GM23338 (cell line): Measurements from ENCODE around the gene POLR3G. TPM values are rescaled to one million over a fixed set of nuclear protein-coding genes. Genes with fewer than 3 reads are reported as not detected.

Experiments used
- ATAC-seq: fragments of 200-7000 bp; cut with Tn5 transposase; 3 replicates; pipeline ENCODE4 v1.9.1; 2020
- DNase-seq: peaks from one replicate; pipeline ENCODE4 v3.0.0-alpha.2; 2015; ENCODE audit warnings: low spot score
- H2AFZ ChIP-seq: fragments of 200-600 bp; sonication (generic); 2 replicates; pipeline ENCODE4 v1.8.0; 2016; ENCODE audit warnings: antibody characterized with exemption, mild to moderate bottlenecking, moderate library complexity
- H3F3A ChIP-seq: fragments of 200-600 bp; sonication (generic); replicated peaks from 2 replicates; pipeline ENCODE4 v1.8.0; 2017; ENCODE audit warnings: antibody characterized with exemption, mixed run types, low read depth
- H3K27ac ChIP-seq: fragments of 200-600 bp; sonication (generic); 2 replicates; pipeline ENCODE4 v1.6.1; 2016; ENCODE audit warnings: low read depth
- H3K27me3 ChIP-seq: fragments of 200-600 bp; sonication (generic); 2 replicates; pipeline ENCODE4 v1.8.0; 2016; ENCODE audit warnings: mild to moderate bottlenecking, mixed run types, moderate library complexity; ENCODE audit not compliant: insufficient read depth
- H3K36me3 ChIP-seq: fragments of 200-600 bp; sonication (generic); 2 replicates; pipeline ENCODE4 v1.8.0; 2016; ENCODE audit warnings: mild to moderate bottlenecking; ENCODE audit not compliant: insufficient read depth
- H3K4me1 ChIP-seq: fragments of 200-600 bp; sonication (generic); 2 replicates; pipeline ENCODE4 v1.8.0; 2016; ENCODE audit warnings: mild to moderate bottlenecking, moderate library complexity; ENCODE audit not compliant: insufficient read depth
- H3K4me2 ChIP-seq: fragments of 200-600 bp; sonication (generic); 2 replicates; pipeline ENCODE4 v1.7.1; 2017; ENCODE audit warnings: mixed run types
- H3K4me3 ChIP-seq: fragments of 200-600 bp; sonication (generic); 2 replicates; pipeline ENCODE4 v1.6.1; 2016; ENCODE audit warnings: mixed run types
- H3K79me2 ChIP-seq: fragments of 200-600 bp; sonication (generic); replicated peaks from 2 replicates; pipeline ENCODE4 v1.8.0; 2017; ENCODE audit warnings: mild to moderate bottlenecking; ENCODE audit not compliant: insufficient read depth
- H3K9me2 ChIP-seq: fragments of 200-600 bp; sonication (generic); 2 replicates; pipeline ENCODE4 v1.8.0; 2017; ENCODE audit not compliant: insufficient read depth
- H4K20me1 ChIP-seq: fragments of 200-600 bp; sonication (generic); replicated peaks from 2 replicates; pipeline ENCODE4 v1.8.0; 2017; ENCODE audit warnings: mild to moderate bottlenecking; ENCODE audit not compliant: insufficient read depth
- H3K27ac Mint-ChIP-seq: 2 replicates; pipeline ENCODE4 v1.8.0; 2020; ENCODE audit warnings: inconsistent platforms, mild to moderate bottlenecking, moderate library complexity, mixed read lengths
- H3K27me3 Mint-ChIP-seq: 3 replicates; pipeline ENCODE4 v1.8.0; 2022; ENCODE audit warnings: low read depth, mild to moderate bottlenecking, moderate library complexity, mixed read lengths, inconsistent platforms; ENCODE audit not compliant: insufficient read depth, poor library complexity
- H3K36me3 Mint-ChIP-seq: 3 replicates; pipeline ENCODE4 v1.8.0; 2021; ENCODE audit warnings: low read depth, mild to moderate bottlenecking, inconsistent platforms, moderate library complexity, mixed read lengths
- H3K4me1 Mint-ChIP-seq: 3 replicates; pipeline ENCODE4 v1.8.0; 2020; ENCODE audit warnings: mild to moderate bottlenecking, inconsistent platforms, mixed read lengths
- H3K4me3 Mint-ChIP-seq: 3 replicates; pipeline ENCODE4 v1.8.0; 2021; ENCODE audit warnings: moderate library complexity, mild to moderate bottlenecking, inconsistent platforms, mixed read lengths
- H3K9me3 Mint-ChIP-seq: 3 replicates; pipeline ENCODE4 v1.8.0; 2020; ENCODE audit warnings: moderate library complexity, mild to moderate bottlenecking, inconsistent platforms, mixed read lengths
- CTCF ChIP-seq, 2 experiments: fragments of 200-600 bp in 1 of 2; sonication (generic) in 1 of 2; conservative IDR thresholded peaks; 2 replicates each; pipeline versions ENCODE4 v1.5.1 to v1.6.1; 2016 to 2017; ENCODE audit warnings: antibody characterized with exemption in 2 of 2, low read depth in 2 of 2, mild to moderate bottlenecking in 2 of 2, moderate library complexity in 1 of 2
- EZH2 ChIP-seq: fragments of 200-600 bp; sonication (generic); IDR thresholded peaks from one replicate; pipeline ENCODE4 v1.8.0; 2017; ENCODE audit warnings: antibody characterized with exemption, mild to moderate bottlenecking, low read depth; ENCODE audit not compliant: unreplicated experiment
- JUNB ChIP-seq: IDR thresholded peaks from one replicate; pipeline ENCODE4 v1.6.1; 2016; ENCODE audit warnings: antibody characterized with exemption; ENCODE audit not compliant: unreplicated experiment
- NANOG ChIP-seq: IDR thresholded peaks from 2 replicates; pipeline ENCODE4 v1.6.1; 2016; ENCODE audit warnings: antibody characterized with exemption, borderline replicate concordance
- STAT1 ChIP-seq: IDR thresholded peaks from one replicate; pipeline ENCODE4 v1.6.1; 2016; ENCODE audit warnings: antibody characterized with exemption; ENCODE audit not compliant: unreplicated experiment
- ZNF114 ChIP-seq: fragments of 250-450 bp; sonication (Bioruptor Pico); IDR thresholded peaks from 2 replicates; pipeline ENCODE4 v1.5.0; 2020; ENCODE audit warnings: mild to moderate bottlenecking, moderate library complexity
- polyA plus RNA-seq: library from polyadenylated mRNA; unstranded; fragments of >200 nt; fragmentation: Nextera tagmentation; extraction: Ambion mirVana; gene quantifications from 2 replicates; pipeline ENCODE4 v1.2.1, GENCODE V29; 2016
- total RNA-seq: library from RNA; depleted of rRNA; stranded (reverse); fragments of >200 nt; shearing (Covaris generic); gene quantifications from 2 replicates; pipeline ENCODE4 v1.2.3, GENCODE V29; 2014
- TF ChIP-seq, protein P1 (sequence below): fragments of 250-450 bp; sonication (Bioruptor Pico); IDR thresholded peaks from 2 replicates; pipeline ENCODE4 v1.5.0; 2020; ENCODE audit warnings: mild to moderate bottlenecking, moderate library complexity

Gene POLR3G
- total and polyA plus RNA-seq, 2 experiments from 2014 or later, result 147 to 376 TPM

- TF ChIP-seq, protein P1, sequence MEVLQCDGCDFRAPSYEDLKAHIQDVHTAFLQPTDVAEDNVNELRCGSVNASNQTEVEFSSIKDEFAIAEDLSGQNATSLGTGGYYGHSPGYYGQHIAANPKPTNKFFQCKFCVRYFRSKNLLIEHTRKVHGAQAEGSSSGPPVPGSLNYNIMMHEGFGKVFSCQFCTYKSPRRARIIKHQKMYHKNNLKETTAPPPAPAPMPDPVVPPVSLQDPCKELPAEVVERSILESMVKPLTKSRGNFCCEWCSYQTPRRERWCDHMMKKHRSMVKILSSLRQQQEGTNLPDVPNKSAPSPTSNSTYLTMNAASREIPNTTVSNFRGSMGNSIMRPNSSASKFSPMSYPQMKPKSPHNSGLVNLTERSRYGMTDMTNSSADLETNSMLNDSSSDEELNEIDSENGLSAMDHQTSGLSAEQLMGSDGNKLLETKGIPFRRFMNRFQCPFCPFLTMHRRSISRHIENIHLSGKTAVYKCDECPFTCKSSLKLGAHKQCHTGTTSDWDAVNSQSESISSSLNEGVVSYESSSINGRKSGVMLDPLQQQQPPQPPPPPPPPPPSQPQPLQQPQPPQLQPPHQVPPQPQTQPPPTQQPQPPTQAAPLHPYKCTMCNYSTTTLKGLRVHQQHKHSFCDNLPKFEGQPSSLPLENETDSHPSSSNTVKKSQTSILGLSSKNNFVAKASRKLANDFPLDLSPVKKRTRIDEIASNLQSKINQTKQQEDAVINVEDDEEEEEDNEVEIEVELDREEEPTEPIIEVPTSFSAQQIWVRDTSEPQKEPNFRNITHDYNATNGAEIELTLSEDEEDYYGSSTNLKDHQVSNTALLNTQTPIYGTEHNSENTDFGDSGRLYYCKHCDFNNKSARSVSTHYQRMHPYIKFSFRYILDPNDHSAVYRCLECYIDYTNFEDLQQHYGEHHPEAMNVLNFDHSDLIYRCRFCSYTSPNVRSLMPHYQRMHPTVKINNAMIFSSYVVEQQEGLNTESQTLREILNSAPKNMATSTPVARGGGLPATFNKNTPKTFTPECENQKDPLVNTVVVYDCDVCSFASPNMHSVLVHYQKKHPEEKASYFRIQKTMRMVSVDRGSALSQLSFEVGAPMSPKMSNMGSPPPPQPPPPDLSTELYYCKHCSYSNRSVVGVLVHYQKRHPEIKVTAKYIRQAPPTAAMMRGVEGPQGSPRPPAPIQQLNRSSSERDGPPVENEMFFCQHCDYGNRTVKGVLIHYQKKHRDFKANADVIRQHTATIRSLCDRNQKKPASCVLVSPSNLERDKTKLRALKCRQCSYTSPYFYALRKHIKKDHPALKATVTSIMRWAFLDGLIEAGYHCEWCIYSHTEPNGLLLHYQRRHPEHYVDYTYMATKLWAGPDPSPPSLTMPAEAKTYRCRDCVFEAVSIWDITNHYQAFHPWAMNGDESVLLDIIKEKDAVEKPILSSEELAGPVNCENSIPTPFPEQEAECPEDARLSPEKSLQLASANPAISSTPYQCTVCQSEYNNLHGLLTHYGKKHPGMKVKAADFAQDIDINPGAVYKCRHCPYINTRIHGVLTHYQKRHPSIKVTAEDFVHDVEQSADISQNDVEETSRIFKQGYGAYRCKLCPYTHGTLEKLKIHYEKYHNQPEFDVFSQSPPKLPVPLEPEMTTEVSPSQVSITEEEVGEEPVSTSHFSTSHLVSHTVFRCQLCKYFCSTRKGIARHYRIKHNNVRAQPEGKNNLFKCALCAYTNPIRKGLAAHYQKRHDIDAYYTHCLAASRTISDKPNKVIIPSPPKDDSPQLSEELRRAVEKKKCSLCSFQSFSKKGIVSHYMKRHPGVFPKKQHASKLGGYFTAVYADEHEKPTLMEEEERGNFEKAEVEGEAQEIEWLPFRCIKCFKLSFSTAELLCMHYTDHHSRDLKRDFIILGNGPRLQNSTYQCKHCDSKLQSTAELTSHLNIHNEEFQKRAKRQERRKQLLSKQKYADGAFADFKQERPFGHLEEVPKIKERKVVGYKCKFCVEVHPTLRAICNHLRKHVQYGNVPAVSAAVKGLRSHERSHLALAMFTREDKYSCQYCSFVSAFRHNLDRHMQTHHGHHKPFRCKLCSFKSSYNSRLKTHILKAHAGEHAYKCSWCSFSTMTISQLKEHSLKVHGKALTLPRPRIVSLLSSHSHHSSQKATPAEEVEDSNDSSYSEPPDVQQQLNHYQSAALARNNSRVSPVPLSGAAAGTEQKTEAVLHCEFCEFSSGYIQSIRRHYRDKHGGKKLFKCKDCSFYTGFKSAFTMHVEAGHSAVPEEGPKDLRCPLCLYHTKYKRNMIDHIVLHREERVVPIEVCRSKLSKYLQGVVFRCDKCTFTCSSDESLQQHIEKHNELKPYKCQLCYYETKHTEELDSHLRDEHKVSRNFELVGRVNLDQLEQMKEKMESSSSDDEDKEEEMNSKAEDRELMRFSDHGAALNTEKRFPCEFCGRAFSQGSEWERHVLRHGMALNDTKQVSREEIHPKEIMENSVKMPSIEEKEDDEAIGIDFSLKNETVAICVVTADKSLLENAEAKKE (CRISPR knock-in tag), result peak; percentile 88
- no peak for TF ChIP-seq STAT1
- TF ChIP-seq ZNF114 (CRISPR knock-in tag), result peak; percentile 82; the same call in 1 of the 2 replicates
- TF ChIP-seq JUNB, result no peak
- 0 out of 4 replicates have a peak, but pooled peaks of 1 of the 2 experiments have one; percentile 6 for TF ChIP-seq CTCF (conservative IDR thresholded peaks at IDR 0.05; ENCODE audit: low read depth in 2 of 2)
Observed at GRCh38 chr5:90477073-90477472, 2.4 kb downstream of the POLR3G start (continued).

DNA sequence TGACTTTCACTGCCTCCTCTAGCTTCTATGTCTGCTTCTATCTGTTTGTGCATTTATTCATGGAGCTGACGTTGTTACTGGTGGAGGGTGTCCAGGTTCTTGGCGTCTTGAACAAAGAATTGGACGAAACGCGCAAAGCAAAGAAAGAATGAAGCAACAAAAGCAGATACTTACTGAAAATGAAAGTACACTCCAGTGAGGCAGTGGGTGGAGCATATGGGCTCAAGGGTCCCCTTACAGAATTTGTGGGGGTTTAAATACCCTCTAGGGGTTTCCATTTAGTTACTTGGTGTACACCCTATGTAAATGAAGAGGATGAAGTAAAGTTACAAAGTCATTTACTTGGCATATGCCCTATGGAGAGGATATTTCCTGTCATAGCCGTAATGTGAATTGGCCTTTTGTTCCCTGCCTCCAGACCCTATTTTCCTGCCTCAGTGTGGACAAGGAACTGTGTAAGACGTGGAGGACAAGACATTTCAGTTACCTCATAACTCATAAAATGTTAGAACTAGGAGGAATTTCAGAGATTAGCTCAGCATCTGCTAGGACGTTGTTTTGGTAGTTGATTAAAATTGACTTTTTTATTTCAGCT lies 3.1 kb downstream of the POLR3G start:
- H3F3A ChIP-seq, result peaks cover 22% of the 10 kb centered on the region
- H3K4me3 ChIP-seq, result peak overlapping the region; percentile 83
- peak overlapping the region; percentile 77 for H3K27ac Mint-ChIP-seq
- H3K4me1 Mint-ChIP-seq, result peaks cover 57% of the 10 kb centered on the region
- H3K27me3 ChIP-seq, result no peaks in the 10 kb centered on the region
- peak overlapping the region; percentile 97 for H3K4me3 Mint-ChIP-seq
- H3K36me3 Mint-ChIP-seq, result peaks cover 48% of the 10 kb centered on the region
- peak overlapping the region; percentile 79 for H3K4me2 ChIP-seq
- peak overlapping the region; percentile 85 for H3K27ac ChIP-seq
- H3K4me1 ChIP-seq, result peaks cover 40% of the 10 kb centered on the region
- no peaks in the 10 kb centered on the region for H4K20me1 ChIP-seq
- no peaks in the 10 kb centered on the region; the same call in 2 of the 3 replicates for H3K9me3 Mint-ChIP-seq
- no peaks in the 10 kb centered on the region for H3K9me2 ChIP-seq
- peaks cover 15% of the 10 kb centered on the region for H3K27me3 Mint-ChIP-seq
- ATAC-seq (no peak), DNase-seq (no peak)
- H3K79me2 ChIP-seq, result peaks cover 71% of the 10 kb centered on the region
- no peak overlapping the region for H2AFZ ChIP-seq
- H3K36me3 ChIP-seq, result no peaks in the 10 kb centered on the region
- TF ChIP-seq ZNF114 (CRISPR knock-in tag) (no peak), NANOG (no peak), CTCF (conservative IDR thresholded peaks at IDR 0.05; ENCODE audit: low read depth in 2 of 2) (no peak), EZH2 (no peak)
